H1 (cell line): ENCODE measurements around the gene THUMPD3. TPM values are rescaled to one million over a fixed set of nuclear protein-coding genes. Genes with fewer than 3 reads are reported as not detected.
A peak's percentile ranks its signal among the peaks of the same experiment; 100 is the strongest.

ENCODE experiments used
- BCL11A ChIP-seq, 2 experiments: IDR thresholded peaks; one replicate each; pipeline ENCODE4 v1.6.1; 2011; ENCODE audit warnings: low read depth in 2 of 2, low read length in 2 of 2, mild to moderate bottlenecking in 2 of 2
- BRCA1 ChIP-seq: IDR thresholded peaks from 2 replicates; pipeline ENCODE4 v1.6.1; 2012; ENCODE audit warnings: low read depth, low read length, improper control_type of control experiment
- FOSL1 ChIP-seq: IDR thresholded peaks from 2 replicates; pipeline ENCODE4 v1.6.1; 2011; ENCODE audit warnings: mild to moderate bottlenecking, low read depth, low read length, moderate library complexity; ENCODE audit not compliant: insufficient read depth
- GTF2F1 ChIP-seq: IDR thresholded peaks from 2 replicates; pipeline ENCODE4 v1.6.1; 2012; ENCODE audit warnings: low read depth, low read length, improper control_type of control experiment, borderline replicate concordance
- HDAC6 ChIP-seq: IDR thresholded peaks from one replicate; pipeline ENCODE4 v1.7.1; 2012; ENCODE audit warnings: low read depth, mild to moderate bottlenecking, inconsistent platforms, low read length, moderate library complexity
- POLR2A ChIP-seq, 2 experiments: IDR thresholded peaks; 1 replicate in 1 of 2; 2 replicates in 1 of 2; pipeline ENCODE4 v1.6.1; 2011; ENCODE audit warnings: low read depth in 2 of 2, low read length in 2 of 2, mild to moderate bottlenecking in 2 of 2; ENCODE audit errors: control extremely low read depth in 1 of 2
- POLR2AphosphoS5 ChIP-seq: IDR thresholded peaks from 2 replicates; pipeline ENCODE4 v1.6.1; 2011; ENCODE audit warnings: low read depth, low read length
- SAP30 ChIP-seq: fragments of 300-600 bp; sonication (generic); IDR thresholded peaks from 2 replicates; pipeline ENCODE4 v1.7.1; 2012; ENCODE audit warnings: low read length, moderate library complexity, mild to moderate bottlenecking, inconsistent platforms; ENCODE audit not compliant: insufficient read depth, insufficient replicate concordance
- SIRT6 ChIP-seq: IDR thresholded peaks from one replicate; pipeline ENCODE4 v1.7.1; 2012; ENCODE audit warnings: low read length, inconsistent platforms
- polyA plus RNA-seq, 7 experiments: library from polyadenylated mRNA; depleted of rRNA in 3 of 7; stranded (reverse) in 5 of 7; unstranded in 2 of 7; fragments of >200 nt in 5 of 7; fragments of 200-250 nt in 2 of 7; gene quantifications; 1 replicate in 5 of 7; 2 replicates in 1 of 7; 4 replicates in 1 of 7; pipeline versions ENCODE4 v1.2.1 to v1.2.3, GENCODE V29; 2011 to 2013; ENCODE audit warnings: missing spikeins in 2 of 7, mixed read lengths in 2 of 7
- total RNA-seq: library from RNA; stranded (reverse); fragmentation: NEBNext Ultra II Directional; extraction: Animal tissue kit (Norgen Biotek cat#: 25700); gene quantifications from 2 replicates; pipeline ENCODE4 v1.2.1, GENCODE V29; 2021
- TF ChIP-seq, protein P1 (sequence below): fragments of 300-600 bp; sonication (generic); IDR thresholded peaks from 2 replicates; pipeline ENCODE4 v1.7.1; 2012; ENCODE audit warnings: low read length, moderate library complexity, mild to moderate bottlenecking, inconsistent platforms; ENCODE audit not compliant: insufficient replicate concordance

The THUMPD3 gene
- total and polyA plus RNA-seq, 2 of the 8 experiments (the other 6 are each of a cell fraction or from before 2014, with no cell fraction given), result 26.7 to 68.9 TPM

DNA sequence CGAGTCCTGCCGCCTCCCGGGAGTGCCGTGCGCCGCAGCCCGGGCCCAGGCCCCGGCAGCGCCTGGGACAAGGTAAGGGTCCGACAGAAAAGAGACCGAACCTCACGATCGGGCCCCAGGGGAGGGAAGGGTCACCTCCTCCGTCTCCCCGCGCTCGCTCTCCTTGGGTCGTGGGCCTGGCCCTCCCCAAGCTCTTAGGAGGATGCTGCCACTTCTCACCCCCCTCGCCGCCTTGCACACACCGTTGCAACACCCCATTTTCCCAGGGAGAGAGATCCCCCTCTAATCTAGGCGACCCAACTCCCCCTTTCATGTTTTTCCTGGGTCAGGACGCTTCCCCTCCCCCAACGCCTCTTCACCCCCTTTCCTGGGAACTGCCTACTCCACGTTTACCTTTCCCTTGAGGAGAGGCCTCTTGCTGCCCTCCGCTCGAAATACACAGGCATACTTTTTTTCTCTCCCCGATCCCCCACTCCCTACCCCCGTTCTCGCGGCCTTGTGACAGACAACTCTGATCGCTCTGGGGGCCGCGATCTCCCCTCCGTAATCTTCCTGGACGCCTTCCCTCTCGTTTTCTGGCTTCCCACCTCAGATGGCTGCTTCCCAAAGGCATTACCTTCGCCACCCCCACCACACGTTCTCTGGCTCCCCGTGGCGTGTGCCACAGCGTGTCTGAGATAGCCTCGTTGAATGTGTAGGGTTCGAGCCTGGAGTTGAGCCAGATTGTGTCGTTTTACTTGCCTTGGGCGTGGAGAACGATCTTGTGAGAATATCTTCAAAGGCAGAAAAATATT lies 35.2 kb downstream of the THUMPD3 start (continued):
- TF ChIP-seq GTF2F1 (no peak), POLR2AphosphoS5 (peak; percentile 77), BRCA1 (no peak), HDAC6 (no peak), SAP30 (peak; percentile 85), SIRT6 (no peak), BCL11A (IDR thresholded peaks at IDR 0.05; ENCODE audit: low read depth in 2 of 2, low read length in 2 of 2) (no peak), POLR2A (IDR thresholded peaks at IDR 0.05; ENCODE audit: control extremely low read depth in 1 of 2, low read depth in 2 of 2, low read length in 2 of 2) (peak; percentile 29 to 54), FOSL1 (no peak)
- TF ChIP-seq, protein P1, sequence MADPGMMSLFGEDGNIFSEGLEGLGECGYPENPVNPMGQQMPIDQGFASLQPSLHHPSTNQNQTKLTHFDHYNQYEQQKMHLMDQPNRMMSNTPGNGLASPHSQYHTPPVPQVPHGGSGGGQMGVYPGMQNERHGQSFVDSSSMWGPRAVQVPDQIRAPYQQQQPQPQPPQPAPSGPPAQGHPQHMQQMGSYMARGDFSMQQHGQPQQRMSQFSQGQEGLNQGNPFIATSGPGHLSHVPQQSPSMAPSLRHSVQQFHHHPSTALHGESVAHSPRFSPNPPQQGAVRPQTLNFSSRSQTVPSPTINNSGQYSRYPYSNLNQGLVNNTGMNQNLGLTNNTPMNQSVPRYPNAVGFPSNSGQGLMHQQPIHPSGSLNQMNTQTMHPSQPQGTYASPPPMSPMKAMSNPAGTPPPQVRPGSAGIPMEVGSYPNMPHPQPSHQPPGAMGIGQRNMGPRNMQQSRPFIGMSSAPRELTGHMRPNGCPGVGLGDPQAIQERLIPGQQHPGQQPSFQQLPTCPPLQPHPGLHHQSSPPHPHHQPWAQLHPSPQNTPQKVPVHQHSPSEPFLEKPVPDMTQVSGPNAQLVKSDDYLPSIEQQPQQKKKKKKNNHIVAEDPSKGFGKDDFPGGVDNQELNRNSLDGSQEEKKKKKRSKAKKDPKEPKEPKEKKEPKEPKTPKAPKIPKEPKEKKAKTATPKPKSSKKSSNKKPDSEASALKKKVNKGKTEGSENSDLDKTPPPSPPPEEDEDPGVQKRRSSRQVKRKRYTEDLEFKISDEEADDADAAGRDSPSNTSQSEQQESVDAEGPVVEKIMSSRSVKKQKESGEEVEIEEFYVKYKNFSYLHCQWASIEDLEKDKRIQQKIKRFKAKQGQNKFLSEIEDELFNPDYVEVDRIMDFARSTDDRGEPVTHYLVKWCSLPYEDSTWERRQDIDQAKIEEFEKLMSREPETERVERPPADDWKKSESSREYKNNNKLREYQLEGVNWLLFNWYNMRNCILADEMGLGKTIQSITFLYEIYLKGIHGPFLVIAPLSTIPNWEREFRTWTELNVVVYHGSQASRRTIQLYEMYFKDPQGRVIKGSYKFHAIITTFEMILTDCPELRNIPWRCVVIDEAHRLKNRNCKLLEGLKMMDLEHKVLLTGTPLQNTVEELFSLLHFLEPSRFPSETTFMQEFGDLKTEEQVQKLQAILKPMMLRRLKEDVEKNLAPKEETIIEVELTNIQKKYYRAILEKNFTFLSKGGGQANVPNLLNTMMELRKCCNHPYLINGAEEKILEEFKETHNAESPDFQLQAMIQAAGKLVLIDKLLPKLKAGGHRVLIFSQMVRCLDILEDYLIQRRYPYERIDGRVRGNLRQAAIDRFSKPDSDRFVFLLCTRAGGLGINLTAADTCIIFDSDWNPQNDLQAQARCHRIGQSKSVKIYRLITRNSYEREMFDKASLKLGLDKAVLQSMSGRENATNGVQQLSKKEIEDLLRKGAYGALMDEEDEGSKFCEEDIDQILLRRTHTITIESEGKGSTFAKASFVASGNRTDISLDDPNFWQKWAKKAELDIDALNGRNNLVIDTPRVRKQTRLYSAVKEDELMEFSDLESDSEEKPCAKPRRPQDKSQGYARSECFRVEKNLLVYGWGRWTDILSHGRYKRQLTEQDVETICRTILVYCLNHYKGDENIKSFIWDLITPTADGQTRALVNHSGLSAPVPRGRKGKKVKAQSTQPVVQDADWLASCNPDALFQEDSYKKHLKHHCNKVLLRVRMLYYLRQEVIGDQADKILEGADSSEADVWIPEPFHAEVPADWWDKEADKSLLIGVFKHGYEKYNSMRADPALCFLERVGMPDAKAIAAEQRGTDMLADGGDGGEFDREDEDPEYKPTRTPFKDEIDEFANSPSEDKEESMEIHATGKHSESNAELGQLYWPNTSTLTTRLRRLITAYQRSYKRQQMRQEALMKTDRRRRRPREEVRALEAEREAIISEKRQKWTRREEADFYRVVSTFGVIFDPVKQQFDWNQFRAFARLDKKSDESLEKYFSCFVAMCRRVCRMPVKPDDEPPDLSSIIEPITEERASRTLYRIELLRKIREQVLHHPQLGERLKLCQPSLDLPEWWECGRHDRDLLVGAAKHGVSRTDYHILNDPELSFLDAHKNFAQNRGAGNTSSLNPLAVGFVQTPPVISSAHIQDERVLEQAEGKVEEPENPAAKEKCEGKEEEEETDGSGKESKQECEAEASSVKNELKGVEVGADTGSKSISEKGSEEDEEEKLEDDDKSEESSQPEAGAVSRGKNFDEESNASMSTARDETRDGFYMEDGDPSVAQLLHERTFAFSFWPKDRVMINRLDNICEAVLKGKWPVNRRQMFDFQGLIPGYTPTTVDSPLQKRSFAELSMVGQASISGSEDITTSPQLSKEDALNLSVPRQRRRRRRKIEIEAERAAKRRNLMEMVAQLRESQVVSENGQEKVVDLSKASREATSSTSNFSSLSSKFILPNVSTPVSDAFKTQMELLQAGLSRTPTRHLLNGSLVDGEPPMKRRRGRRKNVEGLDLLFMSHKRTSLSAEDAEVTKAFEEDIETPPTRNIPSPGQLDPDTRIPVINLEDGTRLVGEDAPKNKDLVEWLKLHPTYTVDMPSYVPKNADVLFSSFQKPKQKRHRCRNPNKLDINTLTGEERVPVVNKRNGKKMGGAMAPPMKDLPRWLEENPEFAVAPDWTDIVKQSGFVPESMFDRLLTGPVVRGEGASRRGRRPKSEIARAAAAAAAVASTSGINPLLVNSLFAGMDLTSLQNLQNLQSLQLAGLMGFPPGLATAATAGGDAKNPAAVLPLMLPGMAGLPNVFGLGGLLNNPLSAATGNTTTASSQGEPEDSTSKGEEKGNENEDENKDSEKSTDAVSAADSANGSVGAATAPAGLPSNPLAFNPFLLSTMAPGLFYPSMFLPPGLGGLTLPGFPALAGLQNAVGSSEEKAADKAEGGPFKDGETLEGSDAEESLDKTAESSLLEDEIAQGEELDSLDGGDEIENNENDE, result no peak
